IMR-90 (cell line): Measurements from ENCODE around the gene IFIT1B. TPM values are rescaled to one million over a fixed set of nuclear protein-coding genes. Genes with fewer than 3 reads are reported as not detected.

Experiments used
- ATAC-seq: fragments of 200-7000 bp; cut with Tn5 transposase; 2 replicates; pipeline ENCODE4 v1.9.1; 2020; ENCODE audit warnings: low read depth, mild to moderate bottlenecking, moderate library complexity
- BruUV-seq: library from RNA; stranded (reverse); fragments of 400-500 nt; replicated peaks from 2 replicates; lab custom pipeline; 2021; lab: Mats Ljungman, UMichigan
- CTCF ChIA-PET: fragments of 300-600 bp; formaldehyde crosslinking; extraction: SDS; loops from one replicate; lab custom pipeline; 2021; ENCODE audit warnings: antibody characterized with exemption; lab: Yijun Ruan, JAX
- POLR2A ChIA-PET: fragments of 300-600 bp; sonication (Branson Sonifier 250); formaldehyde crosslinking; loops from one replicate; lab custom pipeline; 2022; ENCODE audit warnings: antibody characterized with exemption; ENCODE audit not compliant: unreplicated experiment; lab: Charles Lee
- DNase-seq: peaks from one replicate; pipeline ENCODE4 v3.0.0; 2013
- H2AFZ ChIP-seq: replicated peaks from 2 replicates; pipeline ENCODE3; 2013; ENCODE audit warnings: low read length, mild to moderate bottlenecking; ENCODE audit not compliant: poor library complexity
- H2AK5ac ChIP-seq: 2 replicates; pipeline ENCODE4 v1.6.1; 2013; ENCODE audit warnings: low read depth, low read length, inconsistent platforms
- H2AK9ac ChIP-seq: replicated peaks from 2 replicates; pipeline ENCODE3; 2013; ENCODE audit warnings: mild to moderate bottlenecking, low read depth, low read length, moderate library complexity; ENCODE audit not compliant: poor library complexity
- H2BK120ac ChIP-seq: 2 replicates; pipeline ENCODE4 v1.6.1; 2013; ENCODE audit warnings: low read depth, low read length, inconsistent platforms
- H2BK15ac ChIP-seq: 3 replicates; pipeline ENCODE4 v1.6.1; 2013; ENCODE audit warnings: low read depth, low read length, inconsistent platforms
- H2BK20ac ChIP-seq: 2 replicates; pipeline ENCODE4 v1.6.1; 2013; ENCODE audit warnings: low read depth, mild to moderate bottlenecking, inconsistent platforms, low read length, moderate library complexity
- H2BK5ac ChIP-seq: 2 replicates; pipeline ENCODE4 v1.6.1; 2013; ENCODE audit warnings: mild to moderate bottlenecking, low read depth, low read length, inconsistent platforms; ENCODE audit not compliant: poor library complexity, severe bottlenecking
- H3K14ac ChIP-seq: replicated peaks from 2 replicates; pipeline ENCODE4 v1.6.1; 2013; ENCODE audit warnings: low read depth, low read length, inconsistent platforms
- H3K18ac ChIP-seq: 2 replicates; pipeline ENCODE4 v1.6.1; 2013; ENCODE audit warnings: low read depth, low read length, control low read depth
- H3K23ac ChIP-seq: 2 replicates; pipeline ENCODE4 v1.6.1; 2013; ENCODE audit warnings: low read depth, low read length, inconsistent platforms
- H3K27ac ChIP-seq: 2 replicates; pipeline ENCODE4 v1.5.1; 2013; ENCODE audit warnings: mild to moderate bottlenecking, control low read depth, low read length; ENCODE audit not compliant: insufficient read depth
- H3K27me3 ChIP-seq: 2 replicates; pipeline ENCODE4 v1.6.1; 2013; ENCODE audit warnings: low read length; ENCODE audit not compliant: control insufficient read depth, insufficient read depth
- H3K36me3 ChIP-seq: 2 replicates; pipeline ENCODE4 v1.6.1; 2013; ENCODE audit warnings: low read length, mixed read lengths; ENCODE audit not compliant: control insufficient read depth, insufficient read depth
- H3K4ac ChIP-seq: 2 replicates; pipeline ENCODE4 v1.6.1; 2013; ENCODE audit warnings: low read depth, low read length, inconsistent platforms
- H3K4me1 ChIP-seq: 2 replicates; pipeline ENCODE4 v1.6.1; 2013; ENCODE audit warnings: low read length, mixed read lengths; ENCODE audit not compliant: control insufficient read depth, insufficient read depth
- H3K4me2 ChIP-seq: 2 replicates; pipeline ENCODE4 v1.6.1; 2013; ENCODE audit warnings: low read depth, mild to moderate bottlenecking, control low read depth, low read length, moderate library complexity
- H3K4me3 ChIP-seq: 2 replicates; pipeline ENCODE4 v1.5.1; 2013; ENCODE audit warnings: low read depth, mild to moderate bottlenecking, control low read depth, low read length, moderate library complexity; ENCODE audit not compliant: insufficient read depth
- H3K56ac ChIP-seq: 2 replicates; pipeline ENCODE4 v1.6.1; 2013; ENCODE audit warnings: low read length, inconsistent platforms; ENCODE audit not compliant: insufficient read depth; ENCODE audit errors: extremely low read depth
- H3K79me1 ChIP-seq, 2 experiments: 2 replicates each; pipeline ENCODE4 v1.6.1; 2013; ENCODE audit warnings: low read length in 2 of 2, inconsistent platforms in 1 of 2, low read depth in 1 of 2
- H3K9ac ChIP-seq: 2 replicates; pipeline ENCODE4 v1.6.1; 2013; ENCODE audit warnings: low read depth, low read length, control low read depth
- H3K9me1 ChIP-seq: 2 replicates; pipeline ENCODE4 v1.6.1; 2013; ENCODE audit warnings: low read length, inconsistent platforms; ENCODE audit not compliant: insufficient read depth
- H3K9me3 ChIP-seq: 2 replicates; pipeline ENCODE4 v1.6.1; 2013; ENCODE audit warnings: low read length; ENCODE audit not compliant: control insufficient read depth, insufficient read depth
- H4K20me1 ChIP-seq: 2 replicates; pipeline ENCODE4 v1.6.1; 2013; ENCODE audit warnings: low read length, inconsistent platforms; ENCODE audit not compliant: insufficient read depth
- H4K5ac ChIP-seq: 2 replicates; pipeline ENCODE4 v1.6.1; 2013; ENCODE audit warnings: mild to moderate bottlenecking, low read depth, low read length, control low read depth
- H4K8ac ChIP-seq, 2 experiments: 2 replicates each; pipeline ENCODE4 v1.6.1; 2013; ENCODE audit warnings: low read depth in 2 of 2, low read length in 2 of 2, control low read depth in 1 of 2, inconsistent platforms in 1 of 2
- H4K91ac ChIP-seq: 2 replicates; pipeline ENCODE4 v1.6.1; 2013; ENCODE audit warnings: low read depth, low read length, inconsistent platforms; ENCODE audit not compliant: insufficient read depth
- CHD1 ChIP-seq: IDR thresholded peaks from 2 replicates; pipeline ENCODE4 v1.6.1; 2012; ENCODE audit warnings: low read depth, low read length, improper control_type of control experiment
- ELK1 ChIP-seq: fragments of 150-350 bp; IDR thresholded peaks from 2 replicates; pipeline ENCODE4 v1.6.1; 2016; ENCODE audit warnings: low read depth, mild to moderate bottlenecking, low read length, moderate library complexity, borderline replicate concordance
- MAFK ChIP-seq: IDR thresholded peaks from 2 replicates; pipeline ENCODE4 v1.6.1; 2012; ENCODE audit warnings: low read depth, low read length, improper control_type of control experiment
- MAZ ChIP-seq: IDR thresholded peaks from 2 replicates; pipeline ENCODE4 v1.6.1; 2012; ENCODE audit warnings: low read depth, mild to moderate bottlenecking, low read length, improper control_type of control experiment, moderate library complexity, borderline replicate concordance
- MXI1 ChIP-seq: IDR thresholded peaks from 2 replicates; pipeline ENCODE4 v1.6.1; 2012; ENCODE audit warnings: low read depth, mild to moderate bottlenecking, low read length, moderate library complexity, borderline replicate concordance
- NFE2L2 ChIP-seq: fragments of 150-350 bp; IDR thresholded peaks from 2 replicates; pipeline ENCODE4 v1.6.1; 2016; ENCODE audit warnings: low read depth, mild to moderate bottlenecking, low read length
- RFX5 ChIP-seq: IDR thresholded peaks from 2 replicates; pipeline ENCODE4 v1.8.0; 2012; ENCODE audit warnings: low read depth, mild to moderate bottlenecking, low read length, moderate library complexity
- WGBS, 2 experiments: methylation state at CpG; one replicate each; pipeline versions ENCODE4 v1.1.5 to v1.1.7; 2013; ENCODE audit warnings: missing lambda C conversion rate in 2 of 2; ENCODE audit not compliant: insufficient read length in 1 of 2; ENCODE audit errors: extremely low coverage in 2 of 2; 5-methylcytosine and 5-hydroxymethylcytosine counted together
- dilution Hi-C: fragments of 300-500 bp; cut with HindIII; formaldehyde crosslinking; loops from one replicate; pipeline ENCODE4 v1.14.3; 2018; ENCODE audit warnings: low sequenced_read_pairs; ENCODE audit not compliant: unreplicated experiment
- in situ Hi-C: fragments of 300-500 bp; cut with MboI; formaldehyde crosslinking; loops from 3 replicates; pipeline ENCODE4 v1.14.3; 2019; ENCODE audit warnings: low sequenced_read_pairs, inconsistent platforms, mixed read lengths
- intact Hi-C: fragments of 100-400 bp; cut with micrococcal nuclease; formaldehyde crosslinking; loops from 2 replicates; pipeline ENCODE4 v1.10.0; 2022
- polyA plus RNA-seq, 3 experiments: library from polyadenylated mRNA; depleted of rRNA; stranded (reverse); fragments of >200 nt; gene quantifications; 2 replicates each; pipeline ENCODE4 v1.2.3, GENCODE V29; 2012; ENCODE audit warnings: low replicate concordance in 1 of 3
- total RNA-seq: library from RNA; depleted of rRNA; stranded (reverse); fragments of >200 nt; gene quantifications from 2 replicates; pipeline ENCODE4 v1.2.3, GENCODE V29; 2012
- TF ChIP-seq, protein P1 (sequence below): conservative IDR thresholded peaks from 2 replicates; pipeline ENCODE4 v1.5.1; 2012; ENCODE audit warnings: mild to moderate bottlenecking, low read depth, low read length, improper control_type of control experiment

The IFIT1B gene
- total and polyA plus RNA-seq, 2 of the 4 experiments (the other 2 are of a cell fraction), result not detected

DNA sequence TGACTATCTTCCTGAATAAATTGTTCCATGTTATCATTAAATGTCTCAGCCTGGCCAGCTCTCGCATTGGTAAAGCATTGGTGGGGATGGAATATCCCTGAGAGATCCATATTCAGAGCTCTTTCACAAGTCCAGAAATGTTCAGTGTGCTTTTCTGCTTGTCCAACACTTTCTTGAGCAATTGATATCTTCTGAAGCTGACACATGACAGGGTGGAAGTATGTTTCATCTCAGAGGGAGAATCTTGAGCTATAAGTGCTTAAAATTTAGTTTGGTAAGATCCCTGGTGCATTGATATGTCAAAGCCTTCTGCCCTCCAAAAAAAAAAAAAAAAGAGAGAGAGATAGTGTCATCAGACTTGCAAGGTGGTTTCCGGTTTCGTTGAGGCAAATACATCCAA lies 42.6 kb upstream of the IFIT1B start:
- no peak overlapping the region for H3K14ac ChIP-seq
- no peak overlapping the region for H2AK5ac ChIP-seq
- peaks cover 17% of the 10 kb centered on the region for H3K4me1 ChIP-seq
- in situ Hi-C loops, result no loop called here
- H3K9me1 ChIP-seq, result peaks cover 6% of the 10 kb centered on the region; the same call in 1 of the 2 replicates
- H3K18ac ChIP-seq, result no peak overlapping the region
- H3K27me3 ChIP-seq, result no peaks in the 10 kb centered on the region
- dilution Hi-C loops, result no loop called here
- WGBS, 2 experiments, result no CpG with 5 or more reads among the region's 3 CpGs
- no peak overlapping the region for H3K4me2 ChIP-seq
- H2AK9ac ChIP-seq, result no peak overlapping the region
- H3K4ac ChIP-seq, result no peak overlapping the region
- H3K36me3 ChIP-seq, result peaks cover 6% of the 10 kb centered on the region
- peaks cover 9 to 25% of the 10 kb centered on the region in 2 experiments for H3K79me1 ChIP-seq
- H3K9me3 ChIP-seq, result no peaks in the 10 kb centered on the region
- H2BK20ac ChIP-seq, result no peak overlapping the region
- no peak overlapping the region for H3K9ac ChIP-seq
- DNase-seq (no peak), ATAC-seq (no peak)
- no peak overlapping the region for H4K8ac ChIP-seq
- no peak overlapping the region for H2BK120ac ChIP-seq
- ChIA-PET POLR2A (no interaction called here), CTCF (interaction anchor here (0.9 kb wide), 1 partner anchor 17 kb away, joined by 4 read pairs; no protein-coding TSS in a partner anchor)
- H3K4me3 ChIP-seq, result no peak overlapping the region
- no peak overlapping the region for H3K27ac ChIP-seq
- no peak overlapping the region for H4K91ac ChIP-seq
- BruUV-seq, result no TSS peak
- intact Hi-C loops, result no loop called here
- no peak overlapping the region for H2BK15ac ChIP-seq
- H4K5ac ChIP-seq, result no peak overlapping the region
- H3K23ac ChIP-seq, result no peak overlapping the region
- no peaks in the 10 kb centered on the region for H4K20me1 ChIP-seq
- H3K56ac ChIP-seq, result no peak overlapping the region
- H2AFZ ChIP-seq, result no peak overlapping the region
- H2BK5ac ChIP-seq, result no peak overlapping the region
- TF ChIP-seq MAFK (no peak), RFX5 (no peak), NFE2L2 (no peak), MAZ (no peak), CHD1 (no peak), ELK1 (no peak), MXI1 (no peak)
- TF ChIP-seq, protein P1, sequence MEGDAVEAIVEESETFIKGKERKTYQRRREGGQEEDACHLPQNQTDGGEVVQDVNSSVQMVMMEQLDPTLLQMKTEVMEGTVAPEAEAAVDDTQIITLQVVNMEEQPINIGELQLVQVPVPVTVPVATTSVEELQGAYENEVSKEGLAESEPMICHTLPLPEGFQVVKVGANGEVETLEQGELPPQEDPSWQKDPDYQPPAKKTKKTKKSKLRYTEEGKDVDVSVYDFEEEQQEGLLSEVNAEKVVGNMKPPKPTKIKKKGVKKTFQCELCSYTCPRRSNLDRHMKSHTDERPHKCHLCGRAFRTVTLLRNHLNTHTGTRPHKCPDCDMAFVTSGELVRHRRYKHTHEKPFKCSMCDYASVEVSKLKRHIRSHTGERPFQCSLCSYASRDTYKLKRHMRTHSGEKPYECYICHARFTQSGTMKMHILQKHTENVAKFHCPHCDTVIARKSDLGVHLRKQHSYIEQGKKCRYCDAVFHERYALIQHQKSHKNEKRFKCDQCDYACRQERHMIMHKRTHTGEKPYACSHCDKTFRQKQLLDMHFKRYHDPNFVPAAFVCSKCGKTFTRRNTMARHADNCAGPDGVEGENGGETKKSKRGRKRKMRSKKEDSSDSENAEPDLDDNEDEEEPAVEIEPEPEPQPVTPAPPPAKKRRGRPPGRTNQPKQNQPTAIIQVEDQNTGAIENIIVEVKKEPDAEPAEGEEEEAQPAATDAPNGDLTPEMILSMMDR, result no peak
